GM18867 (cell line): Measurements from ENCODE around the gene OR10G8.
A peak's percentile ranks its signal among the peaks of the same experiment; 100 is the strongest.

Experiments used
- ATAC-seq: cut with Tn5 transposase; IDR thresholded peaks from one replicate; pipeline ENCODE4 v1.9.1; 2021; ENCODE audit warnings: mild to moderate bottlenecking, moderate library complexity; ENCODE audit not compliant: unreplicated experiment

OR10G8 gene

GRCh38 chr11:124075841-124076651 lies 49.4 kb downstream of the OR10G8 start:
- peak; percentile 73 for ATAC-seq

GRCh38 chr11:124077266-124077665 lies 50.7 kb downstream of the OR10G8 start:
- ATAC-seq = no peak

GRCh38 chr11:124078591-124078990 lies 52.0 kb downstream of the OR10G8 start:
- ATAC-seq = no peak

GRCh38 chr11:124079631-124080326 lies 53.2 kb downstream of the OR10G8 start:
- no peak for ATAC-seq
